Measurements from ENCODE around the gene GLTPD2.

The GLTPD2 gene

DNA sequence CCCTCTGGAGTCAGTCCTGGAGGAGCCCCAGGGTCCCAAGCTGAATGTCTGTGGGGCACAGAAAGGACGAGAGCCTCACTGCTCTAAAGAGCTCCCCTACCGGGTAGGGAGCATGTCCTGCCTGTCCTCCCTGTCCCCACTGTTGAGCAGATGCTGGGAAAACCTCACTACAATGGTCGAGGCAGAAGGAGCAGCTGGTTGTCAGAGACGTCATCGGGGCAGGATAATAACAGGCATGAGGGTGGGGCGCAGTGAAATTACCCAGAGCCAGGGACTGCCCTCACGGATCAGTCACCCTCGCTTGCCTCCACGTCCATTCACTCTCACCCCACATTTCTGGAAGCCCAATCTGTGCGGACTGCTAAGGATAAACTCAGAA is 16.5 kb upstream of the GLTPD2 start:
- no peak for DNase-seq

DNA sequence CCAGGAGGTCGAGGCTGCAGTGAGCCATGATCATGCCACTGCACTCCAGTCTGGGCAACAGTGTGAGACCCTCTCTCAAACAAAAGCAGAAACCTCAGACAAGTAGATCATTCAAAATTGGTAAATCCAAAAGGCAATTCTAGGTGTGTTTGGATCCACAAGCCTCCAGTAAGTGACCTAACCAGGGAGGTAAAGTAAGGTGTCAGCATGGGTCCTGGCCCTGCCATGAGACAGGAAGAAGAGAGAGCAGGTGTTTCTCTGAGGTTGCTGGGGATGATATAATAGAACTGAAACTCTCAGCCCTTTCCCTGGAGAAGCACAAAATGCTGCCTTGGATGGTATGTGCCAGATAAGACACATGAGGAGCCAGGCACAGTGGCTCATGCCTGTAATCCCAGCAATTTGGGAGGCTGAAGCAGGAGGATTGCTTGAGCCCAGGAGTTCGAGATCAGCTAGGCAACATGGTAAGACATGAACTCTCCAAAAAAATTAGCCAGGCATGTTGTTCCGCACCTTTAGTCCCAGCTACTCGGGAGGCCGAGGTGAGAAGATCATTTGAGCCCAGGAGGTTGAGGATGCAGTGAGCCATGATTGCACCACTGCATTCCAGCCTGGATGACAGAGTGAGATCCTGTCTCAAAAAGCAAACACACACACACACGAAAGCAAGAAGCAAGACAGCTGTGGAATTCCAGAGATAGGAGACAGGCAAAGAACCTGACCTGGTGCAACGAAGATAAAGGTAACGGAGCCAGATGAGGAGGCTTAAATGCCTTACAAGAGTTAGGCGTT is 10.6 kb upstream of the GLTPD2 start:
- no peak for DNase-seq

DNA sequence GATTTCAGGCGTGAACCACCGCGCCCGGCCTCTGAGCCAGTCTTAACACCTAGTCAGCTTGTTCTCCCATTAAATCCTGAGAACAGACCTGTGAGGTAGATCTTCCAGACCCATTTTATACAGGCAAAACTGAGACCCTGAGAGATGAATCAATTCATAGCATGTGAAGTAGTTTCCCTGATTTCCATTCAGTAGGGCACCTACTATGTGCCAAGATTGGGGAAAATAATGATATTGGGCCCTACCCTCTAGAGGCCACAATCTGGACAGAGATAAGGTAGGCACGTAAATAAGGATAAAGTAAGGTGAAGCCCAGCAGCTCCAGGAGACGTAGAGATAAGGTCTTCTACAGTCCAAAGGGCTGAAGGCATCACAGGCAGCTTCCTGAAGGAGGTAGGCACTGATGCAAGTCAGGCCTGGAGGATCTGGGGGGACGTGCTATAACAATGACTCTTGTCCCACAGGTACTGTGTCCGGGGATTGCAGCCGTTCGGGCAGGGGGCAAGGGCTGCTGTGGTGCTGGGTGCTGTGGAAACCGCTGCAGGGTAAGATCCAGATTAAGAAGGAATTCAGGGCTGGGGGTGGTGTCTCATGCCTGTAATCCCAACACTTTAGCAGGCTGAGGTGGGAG is 8.3 kb upstream of the GLTPD2 start:
- DNase-seq = no peak

DNA sequence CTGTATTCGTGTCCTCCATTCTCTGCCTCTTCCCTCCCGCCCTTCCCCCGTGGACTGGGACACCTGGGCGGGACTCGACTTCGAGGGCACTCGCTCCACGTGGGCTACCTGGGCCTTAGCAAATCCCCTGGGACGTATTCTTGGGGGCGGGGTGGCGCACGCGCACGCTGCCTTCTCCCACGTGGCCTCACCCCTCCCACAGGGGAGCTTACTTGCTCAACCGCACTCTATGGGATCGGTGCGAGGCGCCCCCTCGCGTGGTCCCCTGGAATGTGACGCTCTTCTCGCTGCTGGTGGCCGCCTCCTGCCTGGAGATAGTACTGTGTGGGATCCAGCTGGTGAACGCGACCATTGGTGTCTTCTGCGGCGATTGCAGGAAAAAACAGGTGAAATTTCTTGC is 6.1 kb upstream of the GLTPD2 start:
- no peak for DNase-seq

DNA sequence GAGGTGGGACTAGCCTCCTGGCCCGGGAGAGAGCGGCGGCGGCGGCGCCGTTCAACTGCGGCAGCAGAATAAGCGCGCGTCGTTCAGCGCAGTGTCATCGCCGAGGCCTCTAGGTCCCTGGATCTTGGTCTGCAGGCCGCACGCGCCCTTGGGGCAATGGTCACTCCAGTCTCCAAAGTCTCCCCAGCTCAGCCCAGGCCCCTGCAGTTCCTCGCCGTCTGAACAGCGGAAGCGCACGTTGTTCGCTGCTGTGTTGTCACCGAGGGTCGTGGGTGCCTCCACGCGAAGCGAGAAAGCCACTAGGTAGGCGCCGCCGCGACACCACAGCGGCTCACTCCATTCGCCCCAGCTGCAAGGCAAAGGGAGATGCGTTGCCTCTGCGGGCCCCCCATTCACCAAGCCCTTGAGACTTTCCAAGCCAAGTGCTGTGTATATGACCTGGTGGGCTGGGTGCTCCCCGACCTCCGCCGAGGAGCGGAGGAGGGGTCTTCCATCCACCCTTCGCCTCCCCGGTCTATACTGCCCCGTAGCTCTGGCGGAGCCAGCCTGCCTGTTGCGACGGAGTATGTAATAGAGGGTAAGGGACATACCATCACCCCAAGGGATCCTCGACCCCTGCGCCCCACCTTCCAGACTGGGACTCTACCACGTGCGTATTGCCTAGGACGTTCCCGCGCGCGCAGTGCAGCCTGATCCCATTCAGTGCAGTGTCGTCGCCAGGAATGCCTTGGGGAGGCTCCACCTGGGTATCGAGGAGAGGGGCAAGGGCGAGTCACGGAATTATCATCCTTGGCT is 3.3 kb upstream of the GLTPD2 start:
- DNase-seq = no peak

DNA sequence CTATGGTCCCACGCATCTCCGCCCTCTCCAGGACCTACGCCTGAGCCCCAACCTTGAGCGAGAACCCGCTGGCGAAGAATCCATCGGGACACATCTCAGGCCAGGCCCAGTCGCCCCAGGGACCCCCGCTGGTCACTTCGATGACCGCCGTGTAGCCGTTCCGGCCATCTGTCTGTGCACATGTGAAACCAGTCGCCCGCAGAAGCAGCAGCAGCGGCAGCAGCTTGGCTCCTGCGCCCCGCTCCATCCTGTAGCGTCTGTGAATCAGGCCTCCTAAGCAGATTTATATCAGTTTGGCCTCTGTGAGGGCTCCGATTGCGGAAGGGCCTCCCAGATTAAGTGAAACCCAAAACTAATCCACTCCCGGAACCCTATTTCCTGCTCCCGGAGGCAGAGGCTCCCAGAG is 2.7 kb upstream of the GLTPD2 start, which contains the start of gene VMO1:
Gene VMO1, minus strand, starts transcription at position 259 of the 406 bp plus-strand sequence. Its CDS starts 12 bp downstream, at position 247.
- no peak for DNase-seq

DNA sequence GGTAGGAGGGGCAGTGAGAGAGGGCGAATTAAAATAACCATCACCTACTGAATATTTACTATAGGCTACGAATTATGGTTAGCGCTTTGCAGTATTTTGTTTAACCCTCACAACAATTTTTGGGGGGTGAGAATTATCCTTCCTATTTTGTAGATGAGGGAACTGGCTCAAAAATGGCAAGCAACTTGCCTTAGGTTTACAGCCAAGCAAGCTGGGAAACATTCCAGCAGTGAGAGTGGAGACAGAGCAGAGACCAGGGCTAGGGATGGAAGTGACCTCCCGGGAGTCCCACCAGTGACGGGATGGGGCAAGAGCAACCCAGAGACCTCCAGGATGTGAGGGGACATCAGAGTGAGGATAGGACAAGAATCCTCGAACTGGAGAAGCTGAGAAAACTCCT is 2.2 kb upstream of the GLTPD2 start:
- DNase-seq = no peak

DNA sequence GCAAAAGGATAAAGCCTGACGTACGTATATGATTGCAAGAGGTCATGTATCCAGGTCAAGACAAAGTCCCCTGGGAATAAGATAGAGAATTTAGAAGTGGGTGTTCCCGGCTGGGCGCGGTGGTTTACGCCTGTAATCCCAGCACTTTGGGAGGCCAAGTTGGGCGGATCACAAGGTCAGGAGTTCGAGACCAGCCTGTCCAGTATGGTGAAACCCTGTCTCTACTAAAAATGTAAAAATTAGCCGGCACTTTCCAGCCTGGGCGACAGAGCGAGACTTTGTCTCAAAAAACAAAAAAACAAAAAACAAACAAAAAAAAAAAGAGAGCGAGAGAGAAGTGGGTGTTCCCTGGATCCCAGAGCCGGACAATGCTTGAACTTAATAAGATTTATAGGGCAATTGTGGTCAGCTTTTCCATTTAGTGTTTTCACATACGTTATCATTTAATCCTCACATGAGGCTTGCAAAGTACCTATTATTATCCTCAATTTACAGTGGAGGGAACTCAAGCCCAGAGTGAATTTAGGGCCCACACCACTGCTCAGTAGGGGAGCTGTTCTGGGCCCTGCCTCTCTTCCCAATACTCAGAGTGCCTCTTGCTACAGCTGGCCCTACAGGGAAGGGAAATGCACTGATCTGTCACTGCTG is 481 bp upstream of the GLTPD2 start:
- DNase-seq = no peak

DNA sequence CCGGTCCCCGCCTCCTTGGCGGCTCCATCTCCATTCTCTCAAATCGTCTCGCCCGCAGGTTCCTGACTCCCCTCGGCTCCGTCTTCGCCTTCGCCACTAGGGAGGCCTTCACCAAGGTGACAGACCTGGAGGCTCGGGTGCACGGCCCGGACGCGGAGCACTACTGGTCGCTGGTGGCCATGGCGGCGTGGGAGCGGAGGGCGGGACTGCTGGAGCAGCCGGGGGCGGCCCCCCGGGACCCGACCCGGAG is 862 bp downstream of the GLTPD2 start:
- DNase-seq = no peak

DNA sequence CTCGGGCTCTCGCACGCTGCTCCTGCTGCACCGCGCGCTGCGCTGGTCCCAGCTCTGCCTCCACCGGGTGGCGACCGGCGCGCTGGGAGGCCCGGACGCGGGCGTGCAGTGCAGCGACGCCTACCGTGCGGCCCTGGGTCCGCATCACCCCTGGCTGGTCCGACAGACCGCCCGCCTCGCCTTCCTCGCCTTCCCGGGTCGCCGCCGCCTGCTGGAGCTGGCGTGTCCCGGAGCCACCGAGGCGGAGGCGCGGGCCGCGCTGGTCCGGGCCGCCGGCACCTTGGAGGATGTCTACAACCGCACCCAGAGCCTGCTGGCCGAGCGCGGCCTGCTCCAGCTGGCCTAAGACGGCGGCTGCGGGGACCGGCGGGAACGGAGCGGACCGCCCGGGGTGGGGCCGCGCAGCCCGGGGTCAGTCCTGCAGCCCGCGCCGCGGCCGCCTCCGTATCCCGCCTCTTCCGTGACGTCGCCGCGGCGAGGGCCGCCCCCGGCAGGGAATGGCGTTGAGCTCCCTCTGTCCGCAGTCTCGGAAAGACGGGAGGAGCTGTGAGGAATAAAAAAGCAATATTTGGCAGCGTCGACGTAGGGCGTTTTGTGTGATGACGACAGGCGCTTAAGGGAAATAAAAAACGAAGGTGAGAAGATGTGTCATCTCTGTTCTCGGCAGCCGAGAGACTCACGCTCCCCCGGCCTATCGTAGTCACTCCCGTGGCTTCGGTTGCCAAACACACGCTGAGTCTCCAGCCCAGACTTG is 1.4 kb downstream of the GLTPD2 start:
- DNase-seq = peak; percentile 73

DNA sequence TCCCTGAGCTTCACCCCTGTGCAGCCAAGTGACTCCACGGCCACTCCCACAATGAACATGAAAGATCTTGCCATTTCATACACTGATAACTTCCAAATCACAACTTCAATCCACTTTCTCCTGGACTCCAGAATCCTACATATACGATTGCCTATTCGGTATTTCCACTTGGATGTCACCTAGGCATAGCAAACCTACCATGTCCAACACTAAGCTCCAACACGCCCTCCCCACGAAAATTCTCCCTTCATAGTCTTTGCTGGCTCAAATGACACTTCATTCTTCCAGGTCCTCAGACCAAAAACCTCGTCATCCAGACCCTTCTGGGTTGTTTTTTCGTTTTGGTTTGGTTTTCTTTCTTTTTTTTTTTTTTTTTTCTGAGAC is 1.9 kb downstream of the GLTPD2 start:
- DNase-seq = no peak

DNA sequence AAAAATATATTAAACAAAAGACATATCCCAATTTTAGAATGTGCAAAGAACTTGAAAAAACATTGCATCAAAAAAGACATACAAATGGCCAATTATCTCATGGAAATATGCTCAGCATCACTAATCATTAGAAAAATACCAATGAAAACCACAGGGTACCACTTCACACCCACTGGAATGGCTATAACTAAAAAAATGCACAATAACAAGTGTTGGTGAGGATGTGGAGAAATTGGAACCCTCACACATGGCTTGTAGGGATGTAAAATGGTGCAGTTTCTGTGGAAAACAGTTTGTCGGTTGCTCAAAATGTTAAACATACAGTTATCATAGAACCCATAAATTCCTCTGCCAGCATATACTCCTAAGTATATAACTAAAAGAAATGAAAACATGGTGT is 6.4 kb downstream of the GLTPD2 start:
- DNase-seq = no peak

DNA sequence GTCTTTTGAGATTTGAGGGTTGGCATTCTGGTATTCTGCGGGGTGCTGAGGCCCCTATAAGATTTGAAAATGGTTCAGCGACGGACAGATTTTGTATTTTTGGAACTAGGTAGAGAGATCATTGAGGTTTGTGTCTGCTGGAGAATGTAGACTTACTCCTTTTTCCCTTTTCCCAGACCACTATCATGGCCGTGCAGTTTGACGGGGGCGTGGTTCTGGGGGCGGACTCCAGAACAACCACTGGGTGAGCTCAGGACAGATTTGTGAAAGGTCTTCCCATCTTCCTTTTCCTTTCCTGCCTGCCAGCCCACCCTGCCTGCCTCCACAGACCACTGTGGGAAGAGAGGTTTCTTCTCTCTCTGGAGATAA is 7.8 kb downstream of the GLTPD2 start:
- no peak for DNase-seq

DNA sequence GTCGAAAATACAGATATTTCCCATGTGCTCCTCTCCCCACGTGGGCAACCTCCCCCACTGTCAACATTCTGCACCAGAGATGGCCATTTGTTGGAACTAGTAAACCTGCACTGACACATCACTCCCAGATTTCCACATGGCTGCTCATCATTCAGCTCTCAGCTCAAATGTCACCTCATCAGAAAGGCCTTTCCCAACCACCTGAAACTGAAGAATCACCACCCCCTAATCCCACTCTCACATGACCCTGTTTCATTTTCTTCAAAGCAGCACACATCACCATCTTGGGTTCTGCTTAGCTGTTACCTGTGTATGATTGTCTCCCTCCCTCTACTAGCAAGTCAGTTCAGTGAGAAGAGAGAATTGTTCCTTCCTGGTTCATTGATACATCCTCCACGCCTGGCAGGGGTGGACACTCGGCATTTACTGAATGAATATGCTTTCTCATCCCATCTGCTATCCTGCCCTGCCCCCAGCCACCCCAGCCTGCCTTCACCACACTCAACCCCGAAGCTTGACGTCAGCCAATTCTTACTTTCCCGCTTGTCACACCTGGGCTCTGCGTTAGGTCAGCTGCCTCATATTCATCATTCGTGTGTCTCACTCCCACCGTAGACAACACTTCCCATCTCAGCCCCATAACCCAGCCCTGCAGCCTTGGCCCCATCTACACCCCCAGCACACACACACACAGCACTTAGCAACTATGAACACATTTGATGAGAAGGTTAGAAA is 11.9 kb downstream of the GLTPD2 start:
- DNase-seq = no peak

DNA sequence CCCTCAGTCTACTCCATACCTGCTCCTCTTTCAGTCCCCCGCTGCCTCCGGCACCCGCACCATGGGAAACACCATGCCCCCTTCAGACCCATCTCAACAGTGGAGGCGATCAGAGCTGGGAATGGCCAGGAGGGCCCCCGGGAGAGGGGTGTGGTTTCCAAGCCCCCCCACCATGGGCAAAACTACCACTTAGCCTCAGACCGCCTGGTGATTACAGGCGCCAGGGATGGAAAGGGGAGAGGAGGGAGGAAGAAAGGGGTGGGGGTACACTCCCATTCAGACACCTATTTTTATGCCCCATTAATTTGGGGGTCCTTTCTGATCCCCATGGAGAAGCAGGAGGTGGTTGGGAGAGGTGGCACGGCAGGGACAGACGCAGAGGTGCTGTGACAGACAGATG is 13.5 kb downstream of the GLTPD2 start, which contains the start of gene C17orf114:
Gene C17orf114, minus strand, starts transcription at position 101 of the 400 bp plus-strand sequence.
- DNase-seq = no peak

DNA sequence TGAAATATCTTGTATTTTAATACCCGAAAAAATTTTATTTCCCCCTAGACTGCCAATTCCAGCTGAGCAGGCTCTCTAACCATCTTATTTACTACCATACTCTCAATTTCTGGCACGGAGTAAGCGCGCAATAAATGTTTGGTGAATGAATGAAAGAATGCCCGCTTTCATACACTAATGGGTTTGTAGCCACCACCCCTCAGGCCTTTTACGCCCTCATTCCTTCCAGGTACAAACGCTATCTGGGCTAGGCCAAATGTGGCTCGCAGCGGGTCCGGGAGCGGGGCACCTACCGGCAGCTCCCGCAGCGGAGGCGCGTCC is 17.7 kb downstream of the GLTPD2 start:
- DNase-seq = no peak

DNA sequence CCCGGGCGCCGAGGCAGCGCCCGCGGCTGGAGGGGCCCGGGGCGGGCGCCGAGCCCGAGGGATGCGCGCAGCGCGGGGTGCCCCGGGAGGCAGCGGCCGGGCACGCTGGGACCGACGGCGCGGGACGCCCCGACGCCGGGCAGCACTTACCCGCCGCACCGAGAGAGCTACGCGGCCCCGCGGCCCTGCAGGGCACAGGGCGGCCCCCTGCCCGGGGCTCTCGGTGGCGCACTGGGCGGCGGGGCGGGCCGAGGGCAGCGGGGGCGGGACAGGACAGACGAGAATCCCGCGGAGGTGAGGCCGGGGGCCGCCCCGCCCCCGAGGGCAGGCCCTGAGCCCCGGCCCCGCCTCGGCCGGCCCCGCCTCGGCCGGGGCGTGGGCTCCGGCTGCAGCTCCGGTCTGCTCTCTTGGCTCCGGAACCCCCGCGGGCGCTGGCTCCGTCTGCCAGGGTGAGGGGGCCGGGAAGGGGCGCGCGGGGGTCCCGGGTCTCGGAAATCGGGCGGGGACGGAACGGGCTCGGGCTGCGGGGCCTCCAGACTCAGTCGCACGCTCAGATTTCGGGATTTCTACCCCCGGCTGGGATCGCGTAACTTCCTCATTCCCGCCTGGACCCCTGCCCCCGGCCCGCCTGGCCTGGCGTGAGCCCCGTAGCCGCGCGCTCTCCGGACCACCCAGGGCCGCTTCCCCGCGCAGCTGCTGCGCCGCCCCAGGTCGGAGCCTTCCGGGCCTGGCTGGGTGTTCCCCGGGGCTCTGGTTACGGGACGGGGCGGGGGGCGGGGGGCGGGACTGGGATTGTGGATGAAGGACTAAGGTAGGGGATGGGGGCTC is 18.2 kb downstream of the GLTPD2 start, which contains the start of gene PLD2:
Gene PLD2, plus strand, starts transcription at position 376 of the 828 bp plus-strand sequence. CDS start 621 bp downstream, outside the sequence.
- peak; percentile 78 for DNase-seq

DNA sequence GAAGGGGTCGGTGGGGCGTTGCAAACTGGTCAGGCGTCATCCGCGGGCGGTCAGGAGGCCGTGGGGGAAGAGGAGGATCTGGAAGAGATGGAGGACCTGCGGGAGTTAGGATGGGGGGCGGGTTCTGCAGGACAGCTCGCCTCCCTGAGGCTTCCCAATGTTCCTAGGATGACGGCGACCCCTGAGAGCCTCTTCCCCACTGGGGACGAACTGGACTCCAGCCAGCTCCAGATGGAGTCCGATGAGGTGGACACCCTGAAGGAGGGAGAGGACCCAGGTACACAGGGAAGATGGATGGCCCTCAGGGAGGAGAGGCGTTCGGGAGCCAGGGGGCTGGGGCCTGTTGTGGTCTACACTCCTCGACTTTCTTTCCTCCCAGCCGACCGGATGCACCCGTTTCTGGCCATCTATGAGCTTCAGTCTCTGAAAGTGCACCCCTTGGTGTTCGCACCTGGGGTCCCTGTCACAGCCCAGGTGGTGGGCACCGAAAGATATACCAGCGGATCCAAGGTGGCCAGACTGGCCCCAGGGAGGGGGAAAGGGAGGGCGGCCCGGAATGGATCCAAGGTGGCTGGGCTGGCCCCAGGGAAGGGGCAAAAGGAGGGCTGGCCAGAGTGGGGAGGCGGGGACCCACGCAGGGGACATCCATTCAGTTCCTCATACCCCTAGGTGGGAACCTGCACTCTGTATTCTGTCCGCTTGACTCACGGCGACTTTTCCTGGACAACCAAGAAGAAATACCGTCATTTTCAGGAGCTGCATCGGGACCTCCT is 19.0 kb downstream of the GLTPD2 start:
- DNase-seq = no peak

DNA sequence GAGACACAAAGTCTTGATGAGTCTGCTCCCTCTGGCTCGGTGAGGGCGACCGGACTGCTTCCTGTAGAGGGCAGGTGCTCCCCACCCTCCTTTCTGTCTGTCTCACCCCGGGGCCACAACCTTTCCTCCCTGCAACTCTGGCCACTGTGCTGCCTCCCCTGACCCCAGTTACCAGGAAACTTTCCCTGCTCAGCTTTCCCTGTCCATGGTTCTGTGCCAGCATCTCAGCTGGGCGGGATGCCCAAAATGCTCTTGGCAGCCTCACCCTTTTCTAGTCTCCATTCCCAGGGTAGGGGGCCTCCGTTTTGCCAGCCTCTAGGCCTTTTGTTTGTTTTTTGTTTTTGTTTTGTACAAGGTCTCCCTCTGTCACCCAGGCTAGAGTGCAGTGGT is 19.6 kb downstream of the GLTPD2 start:
- no peak for DNase-seq

DNA sequence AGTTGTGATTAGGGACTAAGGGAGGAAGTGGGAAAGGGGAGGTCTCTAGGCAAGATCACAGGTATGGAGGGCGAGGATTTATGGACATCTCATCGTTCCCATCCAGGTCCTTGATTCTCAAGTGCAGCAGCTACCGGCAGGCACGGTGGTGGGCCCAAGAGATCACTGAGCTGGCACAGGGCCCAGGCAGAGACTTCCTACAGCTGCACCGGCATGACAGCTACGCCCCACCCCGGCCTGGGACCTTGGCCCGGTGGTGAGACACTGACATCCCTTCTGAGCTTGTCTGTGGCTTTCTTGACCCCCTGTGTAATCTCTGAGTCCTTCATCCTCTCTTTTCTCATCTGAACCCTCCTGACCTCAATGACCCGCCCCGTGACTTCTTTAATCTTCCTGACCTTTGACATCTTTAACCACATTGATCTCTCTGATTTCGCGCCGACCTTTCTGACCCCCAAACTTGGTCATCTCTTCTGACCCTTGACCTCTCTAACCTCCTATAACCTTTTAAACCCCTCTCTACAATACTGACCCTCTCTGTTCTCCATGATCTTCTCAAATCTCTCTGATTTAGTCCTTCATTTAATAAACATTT is 22.0 kb downstream of the GLTPD2 start:
- no peak for DNase-seq

Data from activated effector memory CD4-positive, alpha-beta T cell treated with Interleukin-2 at 50 U/mL for 16 hours (primary cell).